Measurements from ENCODE around the gene SLC24A3. TPM values are rescaled to one million over a fixed set of nuclear protein-coding genes. Genes with fewer than 3 reads are reported as not detected.

Gene SLC24A3
- total RNA-seq, 1 experiment from 2014 or later, result not detected

GRCh38 chr20:19621072-19621471, 408.6 kb downstream of the SLC24A3 start:
- DNase-seq (ENCODE audit: low read depth, low spot score) (no peak), ATAC-seq (no peak)
- ChIA-PET CTCF (no interaction called here), POLR2A (no interaction called here)
- in situ Hi-C loops (cut with HindIII; ENCODE audit: low pct_unique_long_range_greater_than_20kb, low sequenced_read_pairs) (no loop called here), intact Hi-C loops (cut with micrococcal nuclease; ENCODE audit: unreplicated experiment) (no loop called here)
- peaks cover 7% of the 10 kb centered on the region for H3K27me3 ChIP-seq (ENCODE audit: control insufficient read depth, insufficient read depth, low read length)
- H3K27ac ChIP-seq (ENCODE audit: low read length), result no peak overlapping the region
- no peaks in the 10 kb centered on the region for H3K36me3 ChIP-seq (ENCODE audit: control insufficient read depth, insufficient read depth, low read length)
- BruUV-seq (replicated peaks), result no TSS peak
- no peaks in the 10 kb centered on the region for H3K9me3 ChIP-seq (ENCODE audit: control insufficient read depth, insufficient read depth, low read depth, low read length)
- no peaks in the 10 kb centered on the region for H3K4me1 ChIP-seq (ENCODE audit: control insufficient read depth, insufficient read depth, low read length)
- TF ChIP-seq TCF7L2 (IDR thresholded peaks at IDR 0.05; ENCODE audit: low read depth, low read length) (no peak), POLR2AphosphoS5 (IDR thresholded peaks at IDR 0.05; ENCODE audit: low read depth, low read length) (no peak), SIN3A (IDR thresholded peaks at IDR 0.05; ENCODE audit: borderline replicate concordance, insufficient read depth, low read depth, low read length) (no peak)
- TF ChIP-seq, protein P1, sequence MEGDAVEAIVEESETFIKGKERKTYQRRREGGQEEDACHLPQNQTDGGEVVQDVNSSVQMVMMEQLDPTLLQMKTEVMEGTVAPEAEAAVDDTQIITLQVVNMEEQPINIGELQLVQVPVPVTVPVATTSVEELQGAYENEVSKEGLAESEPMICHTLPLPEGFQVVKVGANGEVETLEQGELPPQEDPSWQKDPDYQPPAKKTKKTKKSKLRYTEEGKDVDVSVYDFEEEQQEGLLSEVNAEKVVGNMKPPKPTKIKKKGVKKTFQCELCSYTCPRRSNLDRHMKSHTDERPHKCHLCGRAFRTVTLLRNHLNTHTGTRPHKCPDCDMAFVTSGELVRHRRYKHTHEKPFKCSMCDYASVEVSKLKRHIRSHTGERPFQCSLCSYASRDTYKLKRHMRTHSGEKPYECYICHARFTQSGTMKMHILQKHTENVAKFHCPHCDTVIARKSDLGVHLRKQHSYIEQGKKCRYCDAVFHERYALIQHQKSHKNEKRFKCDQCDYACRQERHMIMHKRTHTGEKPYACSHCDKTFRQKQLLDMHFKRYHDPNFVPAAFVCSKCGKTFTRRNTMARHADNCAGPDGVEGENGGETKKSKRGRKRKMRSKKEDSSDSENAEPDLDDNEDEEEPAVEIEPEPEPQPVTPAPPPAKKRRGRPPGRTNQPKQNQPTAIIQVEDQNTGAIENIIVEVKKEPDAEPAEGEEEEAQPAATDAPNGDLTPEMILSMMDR (IDR thresholded peaks at IDR 0.05), result no peak
- TF ChIP-seq, protein P2, sequence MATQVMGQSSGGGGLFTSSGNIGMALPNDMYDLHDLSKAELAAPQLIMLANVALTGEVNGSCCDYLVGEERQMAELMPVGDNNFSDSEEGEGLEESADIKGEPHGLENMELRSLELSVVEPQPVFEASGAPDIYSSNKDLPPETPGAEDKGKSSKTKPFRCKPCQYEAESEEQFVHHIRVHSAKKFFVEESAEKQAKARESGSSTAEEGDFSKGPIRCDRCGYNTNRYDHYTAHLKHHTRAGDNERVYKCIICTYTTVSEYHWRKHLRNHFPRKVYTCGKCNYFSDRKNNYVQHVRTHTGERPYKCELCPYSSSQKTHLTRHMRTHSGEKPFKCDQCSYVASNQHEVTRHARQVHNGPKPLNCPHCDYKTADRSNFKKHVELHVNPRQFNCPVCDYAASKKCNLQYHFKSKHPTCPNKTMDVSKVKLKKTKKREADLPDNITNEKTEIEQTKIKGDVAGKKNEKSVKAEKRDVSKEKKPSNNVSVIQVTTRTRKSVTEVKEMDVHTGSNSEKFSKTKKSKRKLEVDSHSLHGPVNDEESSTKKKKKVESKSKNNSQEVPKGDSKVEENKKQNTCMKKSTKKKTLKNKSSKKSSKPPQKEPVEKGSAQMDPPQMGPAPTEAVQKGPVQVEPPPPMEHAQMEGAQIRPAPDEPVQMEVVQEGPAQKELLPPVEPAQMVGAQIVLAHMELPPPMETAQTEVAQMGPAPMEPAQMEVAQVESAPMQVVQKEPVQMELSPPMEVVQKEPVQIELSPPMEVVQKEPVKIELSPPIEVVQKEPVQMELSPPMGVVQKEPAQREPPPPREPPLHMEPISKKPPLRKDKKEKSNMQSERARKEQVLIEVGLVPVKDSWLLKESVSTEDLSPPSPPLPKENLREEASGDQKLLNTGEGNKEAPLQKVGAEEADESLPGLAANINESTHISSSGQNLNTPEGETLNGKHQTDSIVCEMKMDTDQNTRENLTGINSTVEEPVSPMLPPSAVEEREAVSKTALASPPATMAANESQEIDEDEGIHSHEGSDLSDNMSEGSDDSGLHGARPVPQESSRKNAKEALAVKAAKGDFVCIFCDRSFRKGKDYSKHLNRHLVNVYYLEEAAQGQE (IDR thresholded peaks at IDR 0.05; ENCODE audit: insufficient read depth in 1 of 2, low read depth in 2 of 2, low read length in 1 of 2), result no peak
- H3K4me3 ChIP-seq (ENCODE audit: low read depth in 2 of 2, low read length in 2 of 2), result no peak overlapping the region

DNA sequence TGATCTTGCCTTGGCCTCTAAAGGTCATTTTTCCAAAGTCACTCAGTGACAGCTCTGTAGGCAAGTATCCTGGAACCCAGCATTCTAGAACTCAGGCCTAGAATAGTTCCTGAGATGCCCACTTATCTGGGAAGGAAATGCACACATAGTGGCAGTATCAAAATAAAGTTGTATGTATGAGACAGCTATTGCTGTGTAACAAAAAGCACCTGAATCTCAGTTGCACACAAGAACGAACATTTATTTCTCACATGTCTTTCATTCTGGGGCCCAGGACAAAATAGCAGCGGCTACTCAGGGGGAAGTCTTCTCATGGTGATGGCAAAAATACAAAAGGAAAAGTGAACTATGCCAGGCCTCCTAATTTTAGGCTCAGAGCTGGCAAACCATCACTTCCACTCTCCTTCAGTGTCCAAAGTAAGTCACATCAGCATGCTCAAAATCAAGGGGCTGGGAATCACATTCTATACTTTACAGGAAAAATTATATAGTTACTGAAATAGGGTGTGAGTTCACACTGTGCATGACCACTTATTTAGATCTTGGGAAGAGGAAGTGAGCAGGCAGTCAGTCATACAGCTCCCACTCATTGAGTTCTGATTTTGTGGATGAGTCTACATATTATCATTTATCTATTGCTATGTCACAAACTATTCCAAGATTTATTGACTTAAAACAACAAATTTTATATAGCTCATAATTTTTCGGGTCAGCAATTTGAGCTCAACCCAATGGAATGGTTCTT, 412.0 kb downstream of the SLC24A3 start:
- TF ChIP-seq, protein P2 (IDR thresholded peaks at IDR 0.05; ENCODE audit: insufficient read depth in 1 of 2, low read depth in 2 of 2, low read length in 1 of 2), result no peak
- TF ChIP-seq, protein P1 (IDR thresholded peaks at IDR 0.05), result no peak
- no peak for TF ChIP-seq SIN3A (IDR thresholded peaks at IDR 0.05; ENCODE audit: borderline replicate concordance, insufficient read depth, low read depth, low read length)
- no peak for TF ChIP-seq TCF7L2 (IDR thresholded peaks at IDR 0.05; ENCODE audit: low read depth, low read length)
- TF ChIP-seq POLR2AphosphoS5 (IDR thresholded peaks at IDR 0.05; ENCODE audit: low read depth, low read length), result no peak
- H3K27ac ChIP-seq (ENCODE audit: low read length), result no peak overlapping the region
- no TSS peak for BruUV-seq (replicated peaks)
- in situ Hi-C loops (cut with HindIII; ENCODE audit: low pct_unique_long_range_greater_than_20kb, low sequenced_read_pairs), result no loop called here
- no peaks in the 10 kb centered on the region for H3K36me3 ChIP-seq (ENCODE audit: control insufficient read depth, insufficient read depth, low read length)
- no peaks in the 10 kb centered on the region for H3K9me3 ChIP-seq (ENCODE audit: control insufficient read depth, insufficient read depth, low read depth, low read length)
- H3K4me1 ChIP-seq (ENCODE audit: control insufficient read depth, insufficient read depth, low read length), result no peaks in the 10 kb centered on the region
- no peak overlapping the region for H3K4me3 ChIP-seq (ENCODE audit: low read depth in 2 of 2, low read length in 2 of 2)
- ChIA-PET POLR2A (interaction anchor here (0.5 kb wide), 1 partner anchor 23 kb away, joined by 3 read pairs; no protein-coding TSS in a partner anchor), CTCF (no interaction called here)
- intact Hi-C loops (cut with micrococcal nuclease; ENCODE audit: unreplicated experiment), result no loop called here
- DNase-seq (ENCODE audit: low read depth, low spot score), result no peak
- peaks cover 5% of the 10 kb centered on the region for H3K27me3 ChIP-seq (ENCODE audit: control insufficient read depth, insufficient read depth, low read length)
- ATAC-seq, result no peak

Data from Panc1 (cell line).